ENCODE measurements around the gene MGA.

DNA sequence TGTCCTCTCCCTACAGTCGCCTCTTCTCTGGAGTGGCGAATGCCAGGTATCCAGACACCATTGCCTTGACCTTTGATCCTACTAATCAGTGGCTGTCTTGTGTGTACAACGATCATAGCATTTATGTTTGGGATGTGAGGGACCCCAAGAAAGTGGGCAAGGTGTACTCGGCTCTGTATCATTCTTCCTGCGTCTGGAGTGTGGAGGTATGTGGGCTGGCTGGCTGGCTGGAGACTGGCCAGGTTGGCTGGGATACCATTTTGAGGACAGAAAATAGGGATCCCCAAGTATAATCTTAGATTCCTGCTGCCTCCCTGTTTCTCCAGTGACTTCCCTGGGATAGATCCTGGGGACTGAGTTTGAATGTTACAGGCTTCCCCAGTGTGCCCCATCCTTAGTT lies 154.3 kb downstream of the MGA start:
- TF ChIP-seq, protein P1, sequence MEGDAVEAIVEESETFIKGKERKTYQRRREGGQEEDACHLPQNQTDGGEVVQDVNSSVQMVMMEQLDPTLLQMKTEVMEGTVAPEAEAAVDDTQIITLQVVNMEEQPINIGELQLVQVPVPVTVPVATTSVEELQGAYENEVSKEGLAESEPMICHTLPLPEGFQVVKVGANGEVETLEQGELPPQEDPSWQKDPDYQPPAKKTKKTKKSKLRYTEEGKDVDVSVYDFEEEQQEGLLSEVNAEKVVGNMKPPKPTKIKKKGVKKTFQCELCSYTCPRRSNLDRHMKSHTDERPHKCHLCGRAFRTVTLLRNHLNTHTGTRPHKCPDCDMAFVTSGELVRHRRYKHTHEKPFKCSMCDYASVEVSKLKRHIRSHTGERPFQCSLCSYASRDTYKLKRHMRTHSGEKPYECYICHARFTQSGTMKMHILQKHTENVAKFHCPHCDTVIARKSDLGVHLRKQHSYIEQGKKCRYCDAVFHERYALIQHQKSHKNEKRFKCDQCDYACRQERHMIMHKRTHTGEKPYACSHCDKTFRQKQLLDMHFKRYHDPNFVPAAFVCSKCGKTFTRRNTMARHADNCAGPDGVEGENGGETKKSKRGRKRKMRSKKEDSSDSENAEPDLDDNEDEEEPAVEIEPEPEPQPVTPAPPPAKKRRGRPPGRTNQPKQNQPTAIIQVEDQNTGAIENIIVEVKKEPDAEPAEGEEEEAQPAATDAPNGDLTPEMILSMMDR (IDR thresholded peaks at IDR 0.05; ENCODE audit: poor library complexity): no peak
- TF ChIP-seq EZH2 (IDR thresholded peaks at IDR 0.05; ENCODE audit: borderline replicate concordance): no peak

All from hepatocyte (in vitro differentiated cells).